GM19468 (cell line): Measurements from ENCODE around the gene ABHD13.
A peak's percentile ranks its signal among the peaks of the same experiment; 100 is the strongest.
"Not testable (repeated sequence)": the region's sequence is repeated elsewhere in the genome, so short reads cannot be mapped to it uniquely, and the experiment has no call there.

Experiments used
- ATAC-seq: cut with Tn5 transposase; IDR thresholded peaks from one replicate; pipeline ENCODE4 v1.9.1; 2021; ENCODE audit warnings: mild to moderate bottlenecking, moderate library complexity, moderate number of reproducible peaks; ENCODE audit not compliant: unreplicated experiment; ENCODE audit errors: extremely low read depth

The ABHD13 gene

GRCh38 chr13:108220041-108220440 is 1.8 kb downstream of the ABHD13 start:
- ATAC-seq = no peak

GRCh38 chr13:108223687-108224503 is 5.7 kb downstream of the ABHD13 start:
- no peak for ATAC-seq

- ATAC-seq = peak; percentile 24
Measured at GRCh38 chr13:108225440-108225839, 7.2 kb downstream of the ABHD13 start.

- no peak for ATAC-seq
Measured at GRCh38 chr13:108226184-108226583, 8.0 kb downstream of the ABHD13 start.

- ATAC-seq = no peak
Measured at GRCh38 chr13:108227651-108228272, 9.6 kb downstream of the ABHD13 start.

GRCh38 chr13:108230377-108230776 is 12.2 kb downstream of the ABHD13 start:
- ATAC-seq = no peak

GRCh38 chr13:108249150-108249549 is 31.0 kb downstream of the ABHD13 start:
- ATAC-seq = no peak

GRCh38 chr13:108257248-108257647 is 39.1 kb downstream of the ABHD13 start:
- ATAC-seq = no peak

GRCh38 chr13:108263621-108264355 is 45.6 kb downstream of the ABHD13 start:
- ATAC-seq = no peak

GRCh38 chr13:108266321-108266990 is 48.3 kb downstream of the ABHD13 start:
- no peak for ATAC-seq

GRCh38 chr13:108267347-108267746 is 49.2 kb downstream of the ABHD13 start:
- ATAC-seq = no peak

GRCh38 chr13:108267855-108268254 is 49.7 kb downstream of the ABHD13 start:
- not testable (repeated sequence) for ATAC-seq

- ATAC-seq = no peak
Measured at GRCh38 chr13:108268466-108269112, 50.4 kb downstream of the ABHD13 start.

GRCh38 chr13:108269601-108270328 is 51.6 kb downstream of the ABHD13 start, which contains the start of gene TNFSF13B:
TNFSF13B (plus strand) TSS chr13:108269718; CDS start chr13:108269896, 178 bp downstream.
- ATAC-seq = peak; percentile 65

- peak; percentile 0 for ATAC-seq
Measured at GRCh38 chr13:108270442-108270841, 52.2 kb downstream of the ABHD13 start.

GRCh38 chr13:108272333-108272732 is 54.1 kb downstream of the ABHD13 start:
- no peak for ATAC-seq

GRCh38 chr13:108273429-108274118 is 55.4 kb downstream of the ABHD13 start:
- ATAC-seq = no peak

GRCh38 chr13:108274718-108275117 is 56.5 kb downstream of the ABHD13 start:
- ATAC-seq = no peak

- ATAC-seq = no peak
Measured at GRCh38 chr13:108276060-108276459, 57.9 kb downstream of the ABHD13 start.
